IPS DF 6.9 (cell line): Measurements from ENCODE around the gene CAB39L.

Source experiments
- DNase-seq: peaks from one replicate; pipeline ENCODE4 v3.0.0-alpha.2; 2013; ENCODE audit warnings: low read depth, low spot score
- H3K27ac ChIP-seq: one replicate; pipeline ENCODE4 v1.5.1; 2013; ENCODE audit warnings: low read length, control low read depth
- H3K27me3 ChIP-seq: 2 replicates; pipeline ENCODE4 v1.6.1; 2013; ENCODE audit warnings: mild to moderate bottlenecking, low read length; ENCODE audit not compliant: control insufficient read depth, insufficient read depth
- H3K36me3 ChIP-seq: 2 replicates; pipeline ENCODE4 v1.6.1; 2013; ENCODE audit warnings: low read length; ENCODE audit not compliant: control insufficient read depth, insufficient read depth
- H3K4me1 ChIP-seq: 2 replicates; pipeline ENCODE4 v1.6.1; 2013; ENCODE audit warnings: low read length; ENCODE audit not compliant: control insufficient read depth, insufficient read depth
- H3K4me3 ChIP-seq: 2 replicates; pipeline ENCODE4 v1.5.1; 2013; ENCODE audit warnings: mild to moderate bottlenecking, low read length
- H3K9me3 ChIP-seq: 2 replicates; pipeline ENCODE4 v1.6.1; 2013; ENCODE audit warnings: low read length, inconsistent platforms; ENCODE audit not compliant: control insufficient read depth, insufficient read depth
- WGBS: extraction: QIAGEN DNeasy Blood & Tissue Kit; methylation state at CpG from one replicate; pipeline ENCODE4 v1.1.7; 2013; ENCODE audit warnings: mixed read lengths, missing lambda C conversion rate; ENCODE audit not compliant: insufficient read length, insufficient coverage; 5-methylcytosine and 5-hydroxymethylcytosine counted together

CAB39L gene

GRCh38 chr13:49441846-49442245 is 2.0 kb downstream of the CAB39L start:
- Histone ChIP-seq H3K27ac (no peak overlapping the region), H3K9me3 (no peaks in the 10 kb centered on the region), H3K36me3 (no peaks in the 10 kb centered on the region), H3K4me1 (no peaks in the 10 kb centered on the region), H3K27me3 (no peaks in the 10 kb centered on the region), H3K4me3 (no peak overlapping the region)
- WGBS, result no CpG with 5 or more reads among the region's 2 CpGs
- DNase-seq, result no peak

DNA sequence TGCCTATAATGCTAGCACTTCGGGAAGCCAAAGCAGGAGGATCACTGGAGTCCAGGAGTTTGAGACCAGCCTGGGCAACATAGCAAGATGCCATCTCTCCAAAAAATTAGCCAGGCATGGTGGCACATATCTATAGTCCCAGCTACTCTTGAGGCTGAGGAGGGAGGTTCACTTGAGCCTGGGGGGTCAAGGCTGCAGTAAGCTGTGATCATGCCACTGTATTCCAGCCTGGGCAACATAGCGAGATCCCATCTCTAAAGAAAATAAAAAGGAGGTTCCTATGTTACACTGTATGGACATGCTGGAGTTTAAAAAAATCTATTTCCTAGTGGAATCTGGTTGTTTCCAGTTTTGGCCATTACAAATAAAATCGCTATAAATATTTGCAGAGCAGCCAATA is 2.6 kb downstream of the CAB39L start:
- Histone ChIP-seq H3K4me1 (no peaks in the 10 kb centered on the region), H3K27ac (no peak overlapping the region), H3K4me3 (no peak overlapping the region), H3K9me3 (no peaks in the 10 kb centered on the region), H3K27me3 (no peaks in the 10 kb centered on the region), H3K36me3 (no peaks in the 10 kb centered on the region)
- DNase-seq, result no peak
- no CpG with 5 or more reads among the region's 3 CpGs for WGBS

DNA sequence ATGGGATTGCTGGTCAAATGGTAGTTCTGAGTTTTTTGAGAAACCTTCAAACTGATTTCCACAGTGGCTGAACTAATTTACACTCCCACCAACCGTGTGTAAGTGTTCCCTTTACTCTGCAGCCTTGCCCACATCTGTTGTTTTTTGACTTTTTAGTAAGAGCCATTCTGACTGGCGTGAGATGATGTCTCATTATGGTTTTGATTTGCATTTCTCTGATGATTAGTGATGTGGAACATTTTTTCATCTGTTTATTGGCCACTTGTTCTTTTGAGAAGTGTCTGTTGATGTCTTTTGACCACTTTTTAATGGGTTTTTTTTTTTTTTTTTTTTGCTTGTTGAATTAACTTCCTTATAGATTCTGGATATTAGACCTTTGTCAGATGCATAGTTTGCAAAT is 4.3 kb downstream of the CAB39L start:
- Histone ChIP-seq H3K36me3 (no peaks in the 10 kb centered on the region), H3K4me3 (no peak overlapping the region), H3K27ac (no peak overlapping the region), H3K27me3 (no peaks in the 10 kb centered on the region), H3K4me1 (no peaks in the 10 kb centered on the region), H3K9me3 (no peaks in the 10 kb centered on the region)
- no CpG with 5 or more reads among the region's 2 CpGs for WGBS
- DNase-seq, result no peak

DNA sequence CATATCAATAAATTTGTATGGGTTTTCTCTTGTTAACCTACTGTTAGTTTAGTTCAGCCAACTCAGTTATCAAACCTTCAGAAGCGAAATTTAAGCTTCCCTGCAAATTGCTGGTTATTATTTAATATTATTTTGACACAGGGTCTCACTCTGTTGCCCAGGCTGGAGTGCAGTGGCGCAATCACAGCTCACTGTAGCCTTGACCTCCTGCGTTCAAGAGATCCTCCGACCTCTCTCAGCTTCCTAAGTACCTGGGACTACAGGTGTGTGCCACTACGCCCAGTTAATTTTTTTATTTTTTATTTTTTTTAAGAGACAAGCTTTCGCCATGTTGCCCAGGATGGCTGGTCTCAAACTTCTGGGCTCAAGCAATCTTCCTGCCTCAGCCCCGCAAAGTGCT is 6.2 kb downstream of the CAB39L start:
- H3K27ac ChIP-seq, result no peak overlapping the region
- WGBS, result no CpG with 5 or more reads among the region's 7 CpGs
- no peaks in the 10 kb centered on the region for H3K27me3 ChIP-seq
- H3K9me3 ChIP-seq, result no peaks in the 10 kb centered on the region
- no peaks in the 10 kb centered on the region for H3K36me3 ChIP-seq
- no peak overlapping the region for H3K4me3 ChIP-seq
- DNase-seq, result no peak
- no peaks in the 10 kb centered on the region for H3K4me1 ChIP-seq

GRCh38 chr13:49436890-49437289 is 7.0 kb downstream of the CAB39L start:
- H3K27ac ChIP-seq, result no peak overlapping the region
- no peaks in the 10 kb centered on the region for H3K9me3 ChIP-seq
- no peaks in the 10 kb centered on the region for H3K36me3 ChIP-seq
- WGBS, result no CpG with 5 or more reads among the region's 3 CpGs
- no peak overlapping the region for H3K4me3 ChIP-seq
- H3K4me1 ChIP-seq, result no peaks in the 10 kb centered on the region
- DNase-seq, result no peak
- no peaks in the 10 kb centered on the region for H3K27me3 ChIP-seq

DNA sequence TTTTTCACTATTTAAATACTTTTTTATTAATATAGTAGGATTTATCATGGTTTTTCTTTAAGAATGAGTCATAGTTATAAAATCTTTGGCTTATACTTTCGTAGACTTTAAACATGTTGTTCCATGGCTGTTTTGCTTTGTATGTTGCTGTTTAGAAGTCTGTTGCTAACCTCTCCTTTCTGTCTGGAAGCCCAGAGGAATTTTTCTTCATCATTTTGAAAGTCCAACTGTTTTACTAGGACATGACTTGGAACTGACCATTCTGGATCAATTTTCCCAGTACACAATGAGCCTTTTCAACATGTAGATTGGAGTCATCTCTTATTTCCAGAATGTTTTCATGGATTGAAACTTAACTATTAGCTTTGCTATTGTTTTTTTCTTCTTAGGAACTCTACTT is 7.9 kb downstream of the CAB39L start:
- H3K4me1 ChIP-seq, result no peaks in the 10 kb centered on the region
- no CpG with 5 or more reads among the region's 1 CpG for whole genome bisulfite sequencing
- no peak for DNase-seq
- H3K9me3 ChIP-seq, result no peaks in the 10 kb centered on the region
- no peak overlapping the region for H3K4me3 ChIP-seq
- no peaks in the 10 kb centered on the region for H3K36me3 ChIP-seq
- H3K27ac ChIP-seq, result no peak overlapping the region
- H3K27me3 ChIP-seq, result no peaks in the 10 kb centered on the region

DNA sequence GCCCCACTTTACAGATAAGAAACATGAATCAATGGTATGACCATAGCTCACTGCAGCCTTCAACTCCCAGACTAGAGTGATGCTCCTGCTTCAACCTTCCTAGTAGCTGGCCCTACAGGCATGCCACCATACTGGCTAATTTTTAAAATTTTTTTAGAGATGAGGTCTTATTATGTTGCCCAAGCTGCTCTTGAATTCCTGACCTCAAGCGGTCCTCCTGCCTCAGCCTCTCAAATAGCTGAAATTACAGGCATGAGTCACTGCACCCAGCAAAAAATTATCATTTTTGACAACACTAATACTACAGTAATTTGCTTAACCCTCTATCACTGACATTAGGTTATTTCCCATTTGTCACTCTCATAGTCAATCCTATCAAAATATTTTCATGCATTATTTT is 14.7 kb downstream of the CAB39L start:
- no peak overlapping the region for H3K4me3 ChIP-seq
- no peaks in the 10 kb centered on the region for H3K27me3 ChIP-seq
- no peak overlapping the region for H3K27ac ChIP-seq
- DNase-seq, result no peak
- no peaks in the 10 kb centered on the region for H3K4me1 ChIP-seq
- no peaks in the 10 kb centered on the region for H3K36me3 ChIP-seq
- no peaks in the 10 kb centered on the region for H3K9me3 ChIP-seq
- WGBS, result no CpG with 5 or more reads among the region's 1 CpG

DNA sequence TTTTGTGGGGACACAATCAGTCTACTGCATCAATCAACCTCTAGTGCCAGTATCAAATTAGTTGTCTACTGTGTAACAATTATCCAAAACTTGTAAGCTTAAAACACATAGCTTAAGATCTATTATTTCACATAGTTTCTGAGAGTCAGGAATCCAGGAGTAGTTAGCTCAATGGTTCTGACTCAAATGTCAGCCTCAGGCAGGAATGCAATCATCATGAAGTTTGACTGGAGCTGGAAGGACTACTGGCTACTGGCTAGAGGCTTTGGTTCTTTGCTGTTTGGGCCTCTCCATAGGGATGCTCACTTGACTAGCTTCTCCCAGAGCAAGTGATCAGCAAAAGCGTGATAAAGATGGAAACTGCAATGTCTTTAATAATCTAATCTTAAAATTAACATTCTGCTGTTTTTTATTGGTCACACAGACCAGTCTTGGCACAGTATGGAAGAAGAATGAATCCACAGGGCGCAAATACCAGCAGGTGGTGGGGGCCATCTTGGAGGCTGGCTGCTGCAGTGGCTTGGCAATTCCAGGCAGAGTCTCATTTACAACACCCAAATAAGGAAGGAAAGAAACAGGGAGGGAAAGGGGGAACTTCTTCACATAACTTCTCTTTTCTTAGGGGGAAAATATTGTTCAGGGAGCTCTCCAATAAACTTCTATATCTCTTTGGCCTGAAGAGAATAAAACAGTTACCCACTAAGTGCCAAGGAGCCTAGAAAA is 15.7 kb downstream of the CAB39L start:
- DNase-seq, result no peak
- H3K36me3 ChIP-seq, result no peaks in the 10 kb centered on the region
- no peaks in the 10 kb centered on the region for H3K9me3 ChIP-seq
- no peak overlapping the region for H3K4me3 ChIP-seq
- no peaks in the 10 kb centered on the region for H3K4me1 ChIP-seq
- no CpG with 5 or more reads among the region's 2 CpGs for WGBS
- H3K27me3 ChIP-seq, result no peaks in the 10 kb centered on the region
- H3K27ac ChIP-seq, result no peak overlapping the region

DNA sequence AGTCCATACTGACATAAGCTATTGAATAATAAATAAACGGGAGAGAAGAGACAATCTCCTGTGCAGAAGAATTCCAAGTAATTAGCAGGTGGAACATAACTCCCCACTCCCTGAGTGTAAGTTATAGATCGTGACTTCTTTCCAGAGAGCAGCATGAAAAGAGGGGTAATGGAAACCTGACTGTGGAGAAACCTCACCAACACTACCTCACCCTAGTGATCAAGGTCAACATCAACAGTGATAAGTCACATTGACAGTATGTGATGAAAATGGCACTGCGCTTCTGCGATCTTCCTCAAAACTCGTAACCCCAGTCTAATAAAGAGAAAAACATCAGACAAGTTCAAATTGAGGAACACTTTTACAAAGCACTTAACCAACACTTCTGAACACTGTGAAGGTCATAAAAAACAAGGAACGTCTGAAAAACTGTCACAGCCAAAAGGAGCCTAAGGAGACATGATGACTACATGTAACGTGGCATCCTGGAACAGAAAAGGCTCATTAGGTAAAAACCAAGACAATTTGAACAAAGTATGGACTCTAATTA is 19.8 kb downstream of the CAB39L start:
- Histone ChIP-seq H3K36me3 (no peaks in the 10 kb centered on the region), H3K4me3 (no peak overlapping the region), H3K4me1 (no peaks in the 10 kb centered on the region), H3K27ac (no peak overlapping the region), H3K9me3 (no peaks in the 10 kb centered on the region), H3K27me3 (no peaks in the 10 kb centered on the region)
- DNase-seq, result no peak
- WGBS, result no CpG with 5 or more reads among the region's 7 CpGs

DNA sequence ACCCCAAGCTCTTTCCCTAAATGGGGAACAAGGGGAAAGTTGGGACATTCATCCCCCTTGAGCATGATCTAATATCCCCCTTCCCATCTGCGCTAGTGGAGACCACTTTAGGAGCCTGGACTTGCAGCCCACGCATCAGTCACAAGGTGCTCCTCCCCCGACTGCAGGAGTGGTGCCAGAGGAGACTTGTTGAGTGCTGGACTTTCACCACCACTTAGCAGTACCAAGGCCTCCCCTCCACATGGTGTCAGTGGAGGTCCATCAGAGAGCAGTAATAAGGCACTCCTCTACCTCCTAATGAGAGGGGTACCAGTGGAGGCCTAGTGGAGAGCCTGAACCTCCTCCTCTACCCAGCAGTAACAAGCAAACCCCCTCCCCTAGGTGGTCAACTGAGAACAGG is 22.5 kb downstream of the CAB39L start:
- H3K9me3 ChIP-seq, result no peaks in the 10 kb centered on the region
- H3K27me3 ChIP-seq, result no peaks in the 10 kb centered on the region
- no peak overlapping the region for H3K4me3 ChIP-seq
- H3K36me3 ChIP-seq, result no peaks in the 10 kb centered on the region
- no peak overlapping the region for H3K27ac ChIP-seq
- no CpG with 5 or more reads among the region's 3 CpGs for WGBS
- DNase-seq, result no peak
- H3K4me1 ChIP-seq, result no peaks in the 10 kb centered on the region

DNA sequence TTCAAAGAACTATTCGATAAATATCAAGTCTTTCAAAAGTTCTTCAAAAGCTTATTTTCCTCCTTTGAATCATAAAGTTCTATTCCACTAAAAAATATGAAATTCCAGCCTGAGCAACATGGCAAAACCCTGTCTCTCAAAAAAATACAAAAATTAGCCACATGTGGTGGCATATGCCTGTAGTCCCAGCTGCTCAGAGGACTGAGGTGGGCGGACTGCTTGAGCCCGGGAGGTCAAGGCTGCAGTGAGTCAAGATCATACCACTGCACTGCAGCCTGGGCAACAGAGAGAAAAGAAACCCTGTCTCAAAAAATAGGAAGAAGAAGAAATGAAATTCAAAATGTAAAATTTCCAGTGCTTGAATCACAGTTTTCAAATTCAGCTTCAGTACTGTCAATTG is 24.6 kb downstream of the CAB39L start:
- no CpG with 5 or more reads among the region's 3 CpGs for WGBS
- Histone ChIP-seq H3K27ac (no peak overlapping the region), H3K36me3 (no peaks in the 10 kb centered on the region), H3K27me3 (no peaks in the 10 kb centered on the region), H3K4me3 (no peak overlapping the region), H3K4me1 (no peaks in the 10 kb centered on the region), H3K9me3 (no peaks in the 10 kb centered on the region)
- DNase-seq, result no peak
